Natural killer cell (primary cell): ENCODE measurements around the gene GALNT10. TPM values are rescaled to one million over a fixed set of nuclear protein-coding genes. Genes with fewer than 3 reads are reported as not detected.
A peak's percentile ranks its signal among the peaks of the same experiment; 100 is the strongest.

Experiments
- ATAC-seq, 3 donors: fragments of 150-1000 bp in 2 of 3; fragments of 200-7000 bp in 1 of 3; cut with Tn5 transposase; 1 replicate in 1 of 3; 2 replicates in 2 of 3; pipeline ENCODE4 v1.10.0; 2021; ENCODE audit warnings: mild to moderate bottlenecking in 2 of 3, moderate library complexity in 2 of 3
- DNase-seq, 2 donors: peaks; one replicate each; pipeline versions ENCODE4 v3.0.0 to v3.0.0-alpha.2; 2013 to 2021; ENCODE audit warnings: mixed read lengths in 1 of 2
- H3K27ac ChIP-seq: one replicate; pipeline ENCODE4 v1.5.1; 2013; ENCODE audit warnings: mild to moderate bottlenecking, low read length
- H3K27me3 ChIP-seq: one replicate; pipeline ENCODE4 v1.6.1; 2013; ENCODE audit warnings: low read length; ENCODE audit not compliant: control insufficient read depth, insufficient read depth
- H3K36me3 ChIP-seq: one replicate; pipeline ENCODE4 v1.6.1; 2013; ENCODE audit warnings: low read length; ENCODE audit not compliant: control insufficient read depth, insufficient read depth
- H3K4me1 ChIP-seq: one replicate; pipeline ENCODE4 v1.6.1; 2013; ENCODE audit warnings: low read length; ENCODE audit not compliant: control insufficient read depth, insufficient read depth
- H3K4me3 ChIP-seq: one replicate; pipeline ENCODE4 v1.5.1; 2013; ENCODE audit warnings: low read length
- H3K9me3 ChIP-seq: one replicate; pipeline ENCODE4 v1.6.1; 2013; ENCODE audit warnings: low read length; ENCODE audit not compliant: control insufficient read depth, insufficient read depth
- H3K27ac Mint-ChIP-seq, 2 donors: one replicate each; pipeline ENCODE4 v1.8.0; 2022; ENCODE audit warnings: mild to moderate bottlenecking in 2 of 2, mixed read lengths in 2 of 2, moderate library complexity in 1 of 2
- H3K27me3 Mint-ChIP-seq, 2 donors: one replicate each; pipeline ENCODE4 v1.8.0; 2022; ENCODE audit warnings: low read depth in 2 of 2, mixed read lengths in 2 of 2
- H3K36me3 Mint-ChIP-seq: one replicate; pipeline ENCODE4 v1.8.0; 2022; ENCODE audit warnings: mixed read lengths
- H3K4me1 Mint-ChIP-seq, 2 donors: one replicate each; pipeline ENCODE4 v1.8.0; 2022; ENCODE audit warnings: mixed read lengths in 2 of 2
- H3K4me3 Mint-ChIP-seq: one replicate; pipeline ENCODE4 v1.8.0; 2022; ENCODE audit warnings: mild to moderate bottlenecking, moderate library complexity, mixed read lengths
- H3K9me3 Mint-ChIP-seq, 2 donors: one replicate each; pipeline ENCODE4 v1.8.0; 2022; ENCODE audit warnings: mixed read lengths in 2 of 2
- CTCF ChIP-seq: fragments of 200-600 bp; IDR thresholded peaks from one replicate; pipeline ENCODE4 v1.8.0; 2022; ENCODE audit warnings: antibody characterized with exemption
- WGBS: methylation state at CpG from one replicate; pipeline ENCODE4 v1.1.7; 2013; ENCODE audit warnings: missing lambda C conversion rate; ENCODE audit not compliant: insufficient coverage; 5-methylcytosine and 5-hydroxymethylcytosine counted together
- intact Hi-C: fragments of 100-400 bp; cut with micrococcal nuclease; formaldehyde crosslinking; loops from one replicate; pipeline ENCODE4 v1.14.2; 2022
- total RNA-seq, 4 donors: library from RNA; stranded (reverse); fragments of 120-200 nt in 1 of 4; gene quantifications; one replicate each; pipeline versions ENCODE4 v1.2.3 to v1.2.4, GENCODE V29; 2013 to 2022

Gene GALNT10
- total RNA-seq: 10 to 100 TPM; 77.0 to 92.6 (median 77.6) TPM
- total RNA-seq (2013): 51.9 TPM

- H3K27me3 ChIP-seq: no peaks in the 10 kb centered on the region
- H3K4me1 Mint-ChIP-seq: peaks cover 46 to 57% of the 10 kb centered on the region in 2 donors
- TF ChIP-seq CTCF: no peak
- no peaks in the 10 kb centered on the region for H3K27me3 Mint-ChIP-seq
- H3K9me3 Mint-ChIP-seq: no peaks in the 10 kb centered on the region
- peaks cover 5% of the 10 kb centered on the region for H3K36me3 Mint-ChIP-seq
- H3K9me3 ChIP-seq: no peaks in the 10 kb centered on the region
- peak within 1 kb of the TSS; percentile 89 to 92 for H3K27ac Mint-ChIP-seq
- DNase-seq: peak in 1 of 2 donors; percentile 86
- H3K4me1 ChIP-seq: peaks cover 29% of the 10 kb centered on the region
- intact Hi-C loops: loop anchor here (5.0 to 10.0 kb wide), 3 partner anchors 194 to 667 kb away; partner anchors contain the start of genes CNOT8 and SAP30L
- peak within 1 kb of the TSS; percentile 96 for H3K4me3 Mint-ChIP-seq
- peak; percentile 74 to 85 (median 81) for ATAC-seq
- H3K36me3 ChIP-seq: peaks cover 3% of the 10 kb centered on the region
- H3K27ac ChIP-seq: peak within 1 kb of the TSS; percentile 84
- 1% methylated on average over 84 of the region's 84 CpGs for WGBS
- H3K4me3 ChIP-seq: peak within 1 kb of the TSS; percentile 96
These were observed at the start of gene GALNT10 for GRCh38 chr5:154190595-154191304. TSS of gene GALNT10 (plus strand) at chr5:154190733. CDS start at chr5:154190867, 134 bp downstream.

GRCh38 chr5:154141745-154142221 lies 48.8 kb upstream of the GALNT10 start:
- Histone ChIP-seq H3K4me1 (no peaks in the 10 kb centered on the region), H3K36me3 (no peaks in the 10 kb centered on the region), H3K4me3 (no peak overlapping the region), H3K27me3 (no peaks in the 10 kb centered on the region), H3K9me3 (no peaks in the 10 kb centered on the region), H3K27ac (no peak overlapping the region)
- Mint-ChIP-seq H3K36me3 (no peaks in the 10 kb centered on the region), H3K9me3 (no peaks in the 10 kb centered on the region), H3K4me1 (no peaks in the 10 kb centered on the region), H3K27ac (no peak overlapping the region), H3K27me3 (peaks cover 0 to 2% of the 10 kb centered on the region in 2 donors), H3K4me3 (no peak overlapping the region)
- TF ChIP-seq CTCF: no peak
- no peak for DNase-seq
- intact Hi-C loops: no loop called here
- ATAC-seq: no peak
- WGBS: 97% methylated on average over 1 of the region's 1 CpG

- Histone ChIP-seq H3K27ac (no peak overlapping the region), H3K4me3 (no peak overlapping the region), H3K4me1 (no peaks in the 10 kb centered on the region), H3K36me3 (no peaks in the 10 kb centered on the region), H3K27me3 (no peaks in the 10 kb centered on the region), H3K9me3 (no peaks in the 10 kb centered on the region)
- no peaks in the 10 kb centered on the region for H3K4me1 Mint-ChIP-seq
- H3K9me3 Mint-ChIP-seq: no peaks in the 10 kb centered on the region
- no peak overlapping the region for H3K4me3 Mint-ChIP-seq
- WGBS: 94% methylated on average over 5 of the region's 6 CpGs
- peaks cover 0 to 5% of the 10 kb centered on the region in 2 donors for H3K27me3 Mint-ChIP-seq
- no peak overlapping the region for H3K27ac Mint-ChIP-seq
- ATAC-seq (no peak), DNase-seq (no peak)
- no peaks in the 10 kb centered on the region for H3K36me3 Mint-ChIP-seq
- intact Hi-C loops: no loop called here
- TF ChIP-seq CTCF: no peak
These were observed 47.3 kb upstream of the GALNT10 start for GRCh38 chr5:154143211-154143641.
